Peyer's patch (tissue), 4 donors: ENCODE measurements around the gene TREM2. TPM values are rescaled to one million over a fixed set of nuclear protein-coding genes. Genes with fewer than 3 reads are reported as not detected.

ENCODE experiments used
- total RNA-seq, 4 donors: library from RNA; depleted of rRNA; stranded (reverse); fragments of >200 nt; gene quantifications; one replicate each; pipeline ENCODE4 v1.1.0, GENCODE V29; 2016

Gene TREM2
- total RNA-seq, 4 donors from 2014 or later: 1.2 TPM; not detected in 3

Other genes with a start within 250 kb of the TREM2 start
- gene UNC5CL, start 123.9 kb downstream of the TREM2 start, total RNA-seq: 10 to 100 TPM in 3 of 4 donors, 1 to 10 TPM in 1; 8.3 to 34.6 (median 28.4) TPM
- gene TSPO2, start 120.6 kb downstream of the TREM2 start, total RNA-seq: not detected
- 1 to 10 TPM in 1 of 4 donors, not detected in 3; 1.1 TPM for gene APOBEC2, start 109.9 kb downstream of the TREM2 start, total RNA-seq
- gene OARD1, start 90.8 kb downstream of the TREM2 start, total RNA-seq: 10 to 100 TPM; 33.3 to 49.5 (median 39.6) TPM
- 10 to 100 TPM; 22.9 to 27.5 (median 23.4) TPM for gene NFYA, start 90.1 kb downstream of the TREM2 start, total RNA-seq
- gene TREML1, start 8.8 kb downstream of the TREM2 start, total RNA-seq: not detected
- under 1 TPM in 1 of 4 donors, not detected in 3; 0.40 TPM for gene TREML2, start 38.0 kb upstream of the TREM2 start, total RNA-seq
- not detected for gene TREML4, start 65.2 kb upstream of the TREM2 start, total RNA-seq
- 1 to 10 TPM in 1 of 4 donors, not detected in 3; 2.1 TPM for gene TREM1, start 123.6 kb upstream of the TREM2 start, total RNA-seq
- gene NCR2, start 172.5 kb upstream of the TREM2 start, total RNA-seq: not detected